Heart right ventricle (tissue), 16 donors: Measurements from ENCODE around the gene RNF34. TPM values are rescaled to one million over a fixed set of nuclear protein-coding genes. Genes with fewer than 3 reads are reported as not detected.

Source experiments
- ATAC-seq, 8 donors: fragments of 200-7000 bp; cut with Tn5 transposase; one replicate each; pipeline ENCODE4 v1.9.1; 2020; ENCODE audit warnings: mild to moderate bottlenecking in 8 of 8, moderate library complexity in 8 of 8, moderate number of reproducible peaks in 1 of 8
- DNase-seq, 2 donors: peaks; one replicate each; pipeline ENCODE4 v3.0.0-alpha.2; 2020
- H3K27ac ChIP-seq, 10 donors: fragments of 200-600 bp; sonication (generic) in 2 of 10; one replicate each; pipeline versions ENCODE4 v1.5.0 to v1.8.0; 2020 to 2022; ENCODE audit warnings: mild to moderate bottlenecking in 3 of 10
- H3K27me3 ChIP-seq, 7 donors: fragments of 200-600 bp; one replicate each; pipeline ENCODE4 v1.8.0; 2021 to 2022; ENCODE audit warnings: mild to moderate bottlenecking in 2 of 7
- H3K36me3 ChIP-seq, 9 donors: fragments of 200-600 bp; sonication (generic) in 1 of 9; one replicate each; pipeline versions ENCODE4 v1.5.0 to v1.8.0; 2020 to 2022; ENCODE audit warnings: mild to moderate bottlenecking in 2 of 9
- H3K4me1 ChIP-seq, 9 donors: fragments of 200-600 bp; sonication (generic) in 1 of 9; one replicate each; pipeline versions ENCODE4 v1.5.0 to v1.8.0; 2020 to 2022; ENCODE audit warnings: mild to moderate bottlenecking in 4 of 9
- H3K4me3 ChIP-seq, 10 donors: fragments of 200-600 bp; sonication (generic) in 2 of 10; one replicate each; pipeline versions ENCODE4 v1.5.0 to v1.8.0; 2020 to 2022; ENCODE audit warnings: mild to moderate bottlenecking in 7 of 10, moderate library complexity in 2 of 10
- H3K9me3 ChIP-seq, 11 donors: fragments of 200-600 bp in 10 of 11; sonication (generic) in 2 of 11; one replicate each; pipeline versions ENCODE4 v1.5.0 to v1.8.0; 2013 to 2022; ENCODE audit warnings: mild to moderate bottlenecking in 2 of 11, control low read depth in 1 of 11, moderate library complexity in 1 of 11
- CTCF ChIP-seq, 9 donors: fragments of 200-600 bp; sonication (generic) in 2 of 9; IDR thresholded peaks; one replicate each; pipeline versions ENCODE4 v1.5.0 to v1.8.0; 2021 to 2022; ENCODE audit warnings: antibody characterized with exemption in 9 of 9, mild to moderate bottlenecking in 5 of 9, moderate library complexity in 1 of 9
- WGBS, 2 donors: extraction: QIAGEN DNeasy Blood & Tissue Kit; methylation state at CpG; one replicate each; pipeline ENCODE4 v1.1.7; 2013; ENCODE audit warnings: inconsistent platforms in 1 of 2; 5-methylcytosine and 5-hydroxymethylcytosine counted together
- intact Hi-C, 10 donors: fragments of 100-400 bp; cut with DNase I; formaldehyde crosslinking; loops; one replicate each; pipeline versions ENCODE4 v1.11.1 to v1.14.2; 2022
- polyA plus RNA-seq, 2 donors: library from polyadenylated mRNA; stranded (reverse); fragments of 200-250 nt; gene quantifications; one replicate each; pipeline ENCODE4 v1.2.3, GENCODE V29; 2013
- total RNA-seq, 10 donors: library from RNA; stranded (reverse); fragmentation: NEBNext Ultra II Directional in 3 of 10; extraction: Animal tissue kit (Norgen Biotek cat#: 25700) in 3 of 10; gene quantifications; one replicate each; pipeline versions ENCODE4 v1.2.1 to v1.2.4, GENCODE V29; 2021 to 2023
- donor health status: Arrhythmogenic right ventricular cardiomyopathy.
- donor health status: ischemic (EF 13 %, LVEDD 7.1; RV severe dilation, severe dysfunction).
- donor health status: healthy with polysubstance abuse.
- donor health status: DM: no; HTN: yes; CAD: no.
- donor health status: DM: no; HTN: no; CAD: no.
- donor health status: ischemic (EF 25% LVEDD 6.9; RV normal size, moderate dysfunction).
- donor health status: ischemic (EF 25% LVEDD 5.7; RV mildly dilated, moderate dysfunction).
- donor health status: healthy.
- donor health status: DM: yes; HTN: yes; CAD: no.
- donor health status: Ischemic cardiomyopathy.
- donor health status: ischemic (EF 35%, LVEDD 5.7; RV mildly dilated, moderate dysfunction).
- donor health status: nonischemic (EF 11% LVEDD 7.7; RV severe dilation, severe dysfunction).
- donor health status: DM: yes; HTN: yes; CAD: no.
- donor health status: PGD.
- donor health status: ischemic (EF 29% LVEDD 5.4; RV normal size, mild dysfunction).
- donor health status: nonischemic (EF 23%, LVEDD 6.1; RV moderate dilation, normal function).

The RNF34 gene
- total and polyA plus RNA-seq, 12 donors, result 18.9 to 37.9 (median 23.9) TPM

- WGBS, 2 donors, result 68 to 78% methylated on average over 13 of the region's 13 CpGs
- ATAC-seq (peak; percentile 60 to 96 (median 90)), DNase-seq (peak; percentile 29 to 55)
- intact Hi-C loops, result no loop called here
- peaks cover 0 to 100% (median 51%) of the 10 kb centered on the region in 9 donors for H3K36me3 ChIP-seq
- H3K4me3 ChIP-seq, result no peak overlapping the region
- H3K27me3 ChIP-seq, result no peaks in the 10 kb centered on the region
- no peak for TF ChIP-seq CTCF (IDR thresholded peaks at IDR 0.05)
- H3K9me3 ChIP-seq, result no peaks in the 10 kb centered on the region
- peaks cover 0 to 36% (median 10%) of the 10 kb centered on the region in 9 donors for H3K4me1 ChIP-seq
- peak overlapping the region in 9 of 10 donors; percentile 36 to 79 (median 61) for H3K27ac ChIP-seq
Measured at GRCh38 chr12:121423682-121424623, 24.0 kb downstream of the RNF34 start.

GRCh38 chr12:121424624-121424975 is 24.7 kb downstream of the RNF34 start:
- H3K27me3 ChIP-seq, result no peaks in the 10 kb centered on the region
- peaks cover 0 to 100% (median 46%) of the 10 kb centered on the region in 9 donors for H3K36me3 ChIP-seq
- H3K9me3 ChIP-seq, result no peaks in the 10 kb centered on the region
- DNase-seq (no peak), ATAC-seq (no peak)
- WGBS, 2 donors, result 98 to 100% methylated on average over 1 of the region's 1 CpG
- peak overlapping the region in 9 of 10 donors; percentile 36 to 79 (median 61) for H3K27ac ChIP-seq
- peaks cover 0 to 36% (median 10%) of the 10 kb centered on the region in 9 donors for H3K4me1 ChIP-seq
- intact Hi-C loops, result no loop called here
- H3K4me3 ChIP-seq, result no peak overlapping the region
- no peak for TF ChIP-seq CTCF (IDR thresholded peaks at IDR 0.05)

- DNase-seq (no peak), ATAC-seq (no peak)
- intact Hi-C loops, result no loop called here
- Histone ChIP-seq H3K4me1 (peaks cover 0 to 29% (median 5%) of the 10 kb centered on the region in 9 donors), H3K9me3 (no peaks in the 10 kb centered on the region), H3K27ac (no peak overlapping the region), H3K4me3 (no peak overlapping the region), H3K36me3 (peaks cover 0 to 100% (median 49%) of the 10 kb centered on the region in 9 donors), H3K27me3 (no peaks in the 10 kb centered on the region)
- 86 to 94% methylated on average over 2 of the region's 2 CpGs for WGBS, 2 donors
- no peak for TF ChIP-seq CTCF (IDR thresholded peaks at IDR 0.05)
Measured at GRCh38 chr12:121427556-121428050, 27.7 kb downstream of the RNF34 start.

- DNase-seq (no peak), ATAC-seq (no peak)
- intact Hi-C loops, result no loop called here
- no peaks in the 10 kb centered on the region for H3K9me3 ChIP-seq
- H3K27ac ChIP-seq, result no peak overlapping the region
- peaks cover 0 to 100% (median 58%) of the 10 kb centered on the region in 9 donors for H3K36me3 ChIP-seq
- 96% methylated on average over 6 of the region's 6 CpGs for WGBS, 2 donors
- H3K4me1 ChIP-seq, result peaks cover 0 to 24% (median 5%) of the 10 kb centered on the region in 9 donors
- no peak overlapping the region for H3K4me3 ChIP-seq
- no peaks in the 10 kb centered on the region for H3K27me3 ChIP-seq
- no peak for TF ChIP-seq CTCF (IDR thresholded peaks at IDR 0.05)
Measured at GRCh38 chr12:121428883-121429282, 29.0 kb downstream of the RNF34 start.
